ENCODE results near the gene GPR34.

Gene GPR34

DNA sequence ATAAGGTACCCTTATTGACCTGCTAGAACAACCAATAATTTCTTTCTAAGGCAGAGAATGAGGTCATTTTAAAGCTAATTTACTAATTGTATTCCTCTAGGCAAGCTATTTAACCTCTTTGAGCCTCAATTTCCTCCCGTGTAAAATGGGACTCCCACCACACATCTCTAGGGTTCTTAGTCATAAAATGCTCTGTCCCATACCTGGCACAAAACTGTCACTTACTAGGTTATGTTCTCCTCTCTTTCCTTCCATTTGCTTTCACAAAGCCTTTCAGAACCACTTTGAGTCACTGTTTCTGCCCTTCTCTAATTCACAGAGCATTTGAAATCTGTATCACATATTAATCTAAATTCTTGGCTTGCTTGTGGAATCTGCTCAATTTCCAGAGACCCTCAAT lies 32.8 kb downstream of the GPR34 start:
- Mint-ChIP-seq H3K4me1 (no peaks in the 10 kb centered on the region), H3K9me3 (peaks cover 14% of the 10 kb centered on the region), H3K4me3 (no peak overlapping the region), H3K36me3 (ENCODE audit: low read depth) (peaks cover 26% of the 10 kb centered on the region), H3K27ac (no peak overlapping the region), H3K27me3 (ENCODE audit: low read depth) (no peaks in the 10 kb centered on the region)
- TF ChIP-seq, protein P1, sequence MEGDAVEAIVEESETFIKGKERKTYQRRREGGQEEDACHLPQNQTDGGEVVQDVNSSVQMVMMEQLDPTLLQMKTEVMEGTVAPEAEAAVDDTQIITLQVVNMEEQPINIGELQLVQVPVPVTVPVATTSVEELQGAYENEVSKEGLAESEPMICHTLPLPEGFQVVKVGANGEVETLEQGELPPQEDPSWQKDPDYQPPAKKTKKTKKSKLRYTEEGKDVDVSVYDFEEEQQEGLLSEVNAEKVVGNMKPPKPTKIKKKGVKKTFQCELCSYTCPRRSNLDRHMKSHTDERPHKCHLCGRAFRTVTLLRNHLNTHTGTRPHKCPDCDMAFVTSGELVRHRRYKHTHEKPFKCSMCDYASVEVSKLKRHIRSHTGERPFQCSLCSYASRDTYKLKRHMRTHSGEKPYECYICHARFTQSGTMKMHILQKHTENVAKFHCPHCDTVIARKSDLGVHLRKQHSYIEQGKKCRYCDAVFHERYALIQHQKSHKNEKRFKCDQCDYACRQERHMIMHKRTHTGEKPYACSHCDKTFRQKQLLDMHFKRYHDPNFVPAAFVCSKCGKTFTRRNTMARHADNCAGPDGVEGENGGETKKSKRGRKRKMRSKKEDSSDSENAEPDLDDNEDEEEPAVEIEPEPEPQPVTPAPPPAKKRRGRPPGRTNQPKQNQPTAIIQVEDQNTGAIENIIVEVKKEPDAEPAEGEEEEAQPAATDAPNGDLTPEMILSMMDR (IDR thresholded peaks at IDR 0.05; ENCODE audit: unreplicated experiment in 3 of 3), result no peak

DNA sequence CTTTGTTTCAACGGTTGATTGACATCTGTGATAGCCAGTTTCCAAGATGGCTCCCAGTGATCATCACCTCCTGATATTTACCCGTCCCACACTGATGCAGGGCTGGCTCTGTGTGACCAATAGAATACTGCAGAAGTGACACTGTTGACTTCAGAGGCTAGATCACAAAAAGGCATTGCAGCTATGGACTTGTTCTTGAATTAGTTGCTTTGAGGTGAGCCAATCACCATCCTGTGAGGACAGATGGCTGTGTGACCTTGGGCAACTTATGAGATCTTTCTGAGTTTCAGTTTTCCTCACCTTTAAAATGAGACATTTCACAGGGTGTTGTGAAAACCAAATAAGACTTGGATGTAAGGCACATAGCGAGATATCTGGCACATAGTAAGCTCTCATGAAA lies 33.4 kb downstream of the GPR34 start:
- Mint-ChIP-seq H3K27ac (no peak overlapping the region), H3K27me3 (ENCODE audit: low read depth) (no peaks in the 10 kb centered on the region), H3K9me3 (peaks cover 8% of the 10 kb centered on the region), H3K4me1 (no peaks in the 10 kb centered on the region), H3K4me3 (no peak overlapping the region), H3K36me3 (ENCODE audit: low read depth) (peaks cover 23% of the 10 kb centered on the region)
- TF ChIP-seq, protein P1 (IDR thresholded peaks at IDR 0.05; ENCODE audit: unreplicated experiment in 3 of 3), result no peak

DNA sequence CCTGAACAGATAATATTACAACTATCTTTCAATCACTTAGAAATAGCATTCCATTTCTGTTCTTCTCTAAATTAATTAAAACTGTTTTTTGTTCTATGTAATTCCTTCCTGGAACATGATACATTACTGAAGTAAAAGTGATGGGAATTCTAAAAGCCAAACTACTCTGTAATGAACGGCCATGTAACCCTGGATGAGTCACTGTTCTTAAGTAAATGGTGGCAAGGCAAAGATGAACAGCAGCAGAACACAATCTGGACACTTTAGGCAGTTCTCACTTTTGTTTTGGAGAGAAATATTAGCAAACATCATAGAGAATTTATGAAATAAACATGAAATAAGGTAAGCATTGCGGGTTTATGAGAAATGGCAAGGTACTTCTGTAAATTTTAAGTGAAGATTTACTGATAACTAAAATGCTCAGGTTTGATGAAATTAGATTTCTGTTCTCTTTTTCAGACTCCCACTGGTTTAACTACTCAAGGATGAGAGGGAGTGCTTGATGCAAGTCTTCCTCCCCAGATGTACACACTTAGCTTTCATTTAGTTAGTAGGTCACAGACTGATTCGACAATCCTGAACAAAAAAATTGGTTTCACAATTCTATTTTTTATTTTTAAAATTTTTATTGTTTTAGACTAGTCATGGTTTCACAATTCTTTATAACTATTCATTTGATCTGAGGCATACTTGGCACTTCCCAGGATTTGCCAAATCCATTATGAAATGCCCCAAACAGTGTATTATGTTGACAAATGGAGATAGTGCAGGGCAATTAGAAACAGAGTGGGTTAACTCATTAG lies 34.2 kb downstream of the GPR34 start:
- H3K36me3 Mint-ChIP-seq (ENCODE audit: low read depth), result peaks cover 19% of the 10 kb centered on the region
- H3K4me1 Mint-ChIP-seq, result no peaks in the 10 kb centered on the region
- H3K9me3 Mint-ChIP-seq, result peaks cover 7% of the 10 kb centered on the region
- H3K27ac Mint-ChIP-seq, result no peak overlapping the region
- TF ChIP-seq, protein P1 (IDR thresholded peaks at IDR 0.05; ENCODE audit: unreplicated experiment in 3 of 3), result no peak
- H3K4me3 Mint-ChIP-seq, result no peak overlapping the region
- no peaks in the 10 kb centered on the region for H3K27me3 Mint-ChIP-seq (ENCODE audit: low read depth)

DNA sequence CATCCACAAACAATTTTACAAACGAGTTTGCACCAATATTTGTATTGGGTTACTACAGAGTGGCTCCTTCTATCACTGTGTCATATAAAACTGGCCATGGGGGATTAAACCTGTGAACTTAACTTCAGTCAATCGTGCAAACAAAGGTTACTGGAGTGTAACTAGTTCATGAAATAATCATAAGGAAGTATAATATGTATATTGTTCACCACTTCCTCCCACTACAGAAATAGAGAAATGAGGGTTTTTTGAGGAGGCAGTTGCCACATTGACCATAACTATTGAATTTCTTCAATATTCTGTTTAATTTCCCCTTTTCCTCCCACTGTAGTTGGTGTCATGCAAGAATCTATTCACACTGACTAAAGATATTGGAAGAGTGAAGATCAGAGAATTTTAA lies 35.1 kb downstream of the GPR34 start, which contains the start of gene GPR82:
Gene GPR82 (plus strand): TSS at position 356 of the 400 bp plus-strand sequence. CDS start 2,846 bp downstream, outside the sequence.
- Mint-ChIP-seq H3K4me1 (no peaks in the 10 kb centered on the region), H3K27me3 (ENCODE audit: low read depth) (no peaks in the 10 kb centered on the region), H3K36me3 (ENCODE audit: low read depth) (peaks cover 15% of the 10 kb centered on the region), H3K9me3 (peaks cover 7% of the 10 kb centered on the region), H3K27ac (no peak within 1 kb of the TSS), H3K4me3 (no peak within 1 kb of the TSS)
- TF ChIP-seq, protein P1 (IDR thresholded peaks at IDR 0.05; ENCODE audit: unreplicated experiment in 3 of 3), result no peak

DNA sequence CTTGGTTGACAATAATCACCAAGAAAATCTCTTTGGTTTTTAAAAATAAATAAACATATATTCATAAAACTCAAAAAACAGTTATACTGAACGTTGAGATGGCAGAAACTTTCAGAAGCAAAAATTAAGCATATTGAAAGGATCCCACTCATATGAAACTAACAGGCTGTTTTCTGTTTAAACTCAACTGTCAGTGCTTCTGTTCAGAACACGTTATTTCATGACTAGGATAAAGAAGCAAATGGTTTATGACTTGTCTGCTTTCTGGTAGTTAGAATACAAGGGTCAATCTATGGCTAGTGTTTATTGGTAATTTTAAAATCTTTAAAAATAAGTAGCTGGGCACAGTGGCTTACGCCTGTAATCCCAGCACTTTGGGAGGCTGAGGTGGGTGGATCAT lies 39.4 kb downstream of the GPR34 start:
- Mint-ChIP-seq H3K27me3 (ENCODE audit: low read depth) (no peaks in the 10 kb centered on the region), H3K27ac (no peak overlapping the region), H3K9me3 (no peaks in the 10 kb centered on the region), H3K36me3 (ENCODE audit: low read depth) (no peaks in the 10 kb centered on the region), H3K4me1 (peaks cover 4% of the 10 kb centered on the region), H3K4me3 (no peak overlapping the region)
- TF ChIP-seq, protein P1 (IDR thresholded peaks at IDR 0.05; ENCODE audit: unreplicated experiment in 3 of 3), result no peak

DNA sequence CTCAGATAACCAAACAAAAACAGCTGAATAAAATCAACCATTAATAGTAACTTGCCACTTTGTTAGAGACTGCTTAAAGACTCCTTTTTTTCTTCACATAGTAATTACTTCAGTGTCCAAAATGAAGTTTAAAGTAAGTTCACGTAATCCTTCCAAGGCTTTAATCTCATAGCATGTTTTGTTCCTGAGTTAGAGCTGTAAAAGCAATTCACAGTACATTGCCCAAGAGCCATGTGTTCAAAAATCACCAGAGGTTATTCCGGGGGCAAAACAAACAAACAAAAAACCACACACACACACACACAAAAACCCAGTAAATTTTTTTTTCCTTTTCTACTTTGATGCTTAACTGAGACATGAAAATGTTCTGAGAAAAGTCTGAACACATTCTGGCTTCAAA lies 41.3 kb downstream of the GPR34 start:
- H3K4me3 Mint-ChIP-seq, result no peak overlapping the region
- no peaks in the 10 kb centered on the region for H3K27me3 Mint-ChIP-seq (ENCODE audit: low read depth)
- peaks cover 8% of the 10 kb centered on the region for H3K4me1 Mint-ChIP-seq
- no peaks in the 10 kb centered on the region for H3K9me3 Mint-ChIP-seq
- no peaks in the 10 kb centered on the region for H3K36me3 Mint-ChIP-seq (ENCODE audit: low read depth)
- TF ChIP-seq, protein P1 (IDR thresholded peaks at IDR 0.05; ENCODE audit: unreplicated experiment in 3 of 3), result no peak
- peak overlapping the region in 1 of 3 experiments; percentile 38 for H3K27ac Mint-ChIP-seq
